Ectodermal cell (in vitro differentiated cells): ENCODE measurements around the gene ETV6.

Source experiments
- H3K27ac ChIP-seq: 2 replicates; pipeline ENCODE4 v1.7.0; 2013; ENCODE audit warnings: mild to moderate bottlenecking, low read depth, low read length; ENCODE audit not compliant: insufficient read depth, poor library complexity, severe bottlenecking
- H3K27me3 ChIP-seq: 2 replicates; pipeline ENCODE4 v1.7.0; 2013; ENCODE audit warnings: mild to moderate bottlenecking, low read length; ENCODE audit not compliant: insufficient read depth, control insufficient read depth, poor library complexity, severe bottlenecking
- H3K36me3 ChIP-seq: one replicate; pipeline ENCODE4 v1.7.0; 2013; ENCODE audit warnings: low read length; ENCODE audit not compliant: control insufficient read depth, insufficient read depth
- H3K4me1 ChIP-seq: one replicate; pipeline ENCODE4 v1.7.0; 2013; ENCODE audit warnings: low read length; ENCODE audit not compliant: control insufficient read depth, insufficient read depth
- H3K4me3 ChIP-seq: 2 replicates; pipeline ENCODE4 v1.7.0; 2013; ENCODE audit warnings: low read depth, low read length, control low read depth; ENCODE audit not compliant: insufficient read depth
- H3K9me3 ChIP-seq: 2 replicates; pipeline ENCODE4 v1.7.0; 2013; ENCODE audit warnings: mild to moderate bottlenecking, low read length, moderate library complexity; ENCODE audit not compliant: control insufficient read depth
- WGBS, 2 experiments: methylation state at CpG; one replicate each; pipeline ENCODE4 v1.1.7; 2013; ENCODE audit warnings: missing lambda C conversion rate in 2 of 2; 5-methylcytosine and 5-hydroxymethylcytosine counted together

ETV6 gene

DNA sequence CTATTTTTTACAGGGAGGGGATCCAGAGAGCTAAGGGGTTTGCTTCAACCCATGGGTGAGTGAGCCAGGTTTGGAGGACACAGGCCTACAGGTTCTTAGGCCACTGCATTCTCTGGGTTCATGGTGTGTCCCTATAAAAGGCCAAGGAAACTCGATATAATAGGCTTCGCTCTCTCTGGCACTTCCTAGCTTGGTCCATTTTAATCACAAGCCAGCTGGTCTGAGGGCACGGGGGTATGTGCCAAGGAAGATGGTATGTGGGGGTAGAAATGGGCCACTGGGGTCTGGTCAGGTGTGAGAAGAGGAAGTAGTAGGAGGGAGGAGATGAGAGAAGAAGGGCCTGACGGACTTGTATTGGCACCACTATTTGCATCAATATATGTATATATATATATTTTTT, 4.9 kb downstream of the ETV6 start:
- no peak overlapping the region for H3K4me3 ChIP-seq
- H3K4me1 ChIP-seq = peaks cover 13% of the 10 kb centered on the region
- no peak overlapping the region for H3K27ac ChIP-seq
- H3K9me3 ChIP-seq = no peaks in the 10 kb centered on the region
- H3K36me3 ChIP-seq = no peaks in the 10 kb centered on the region
- no peaks in the 10 kb centered on the region for H3K27me3 ChIP-seq
- WGBS, 2 experiments = 95 to 98% methylated on average over 4 of the region's 4 CpGs

GRCh38 chr12:11654802-11655201, 5.3 kb downstream of the ETV6 start:
- Histone ChIP-seq H3K27ac (no peak overlapping the region), H3K4me1 (peaks cover 13% of the 10 kb centered on the region), H3K36me3 (no peaks in the 10 kb centered on the region), H3K27me3 (no peaks in the 10 kb centered on the region), H3K4me3 (no peak overlapping the region), H3K9me3 (no peaks in the 10 kb centered on the region)
- 80 to 92% methylated on average over 2 of the region's 2 CpGs for WGBS, 2 experiments

DNA sequence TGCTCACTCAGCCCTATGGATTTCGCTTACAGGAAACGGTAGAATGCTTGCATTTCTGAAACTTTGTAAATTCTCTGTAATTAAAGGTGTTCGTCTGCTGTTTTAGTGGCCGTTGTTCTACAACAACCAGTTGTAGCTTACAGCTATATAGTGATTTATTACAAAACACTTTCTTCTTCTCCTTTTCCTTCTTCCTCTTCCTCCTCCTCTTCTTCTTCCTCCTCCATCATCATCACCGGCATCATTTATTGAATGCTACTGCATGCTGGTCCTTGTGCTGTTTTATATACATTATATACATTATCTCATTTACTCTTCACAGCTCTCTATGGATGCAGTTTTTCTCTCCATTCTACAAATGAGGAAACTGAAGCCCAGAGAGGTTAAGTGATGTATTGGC, 6.4 kb downstream of the ETV6 start:
- 94 to 95% methylated on average over 5 of the region's 5 CpGs for WGBS, 2 experiments
- Histone ChIP-seq H3K27ac (no peak overlapping the region), H3K36me3 (no peaks in the 10 kb centered on the region), H3K27me3 (no peaks in the 10 kb centered on the region), H3K9me3 (no peaks in the 10 kb centered on the region), H3K4me3 (no peak overlapping the region), H3K4me1 (peaks cover 13% of the 10 kb centered on the region)

DNA sequence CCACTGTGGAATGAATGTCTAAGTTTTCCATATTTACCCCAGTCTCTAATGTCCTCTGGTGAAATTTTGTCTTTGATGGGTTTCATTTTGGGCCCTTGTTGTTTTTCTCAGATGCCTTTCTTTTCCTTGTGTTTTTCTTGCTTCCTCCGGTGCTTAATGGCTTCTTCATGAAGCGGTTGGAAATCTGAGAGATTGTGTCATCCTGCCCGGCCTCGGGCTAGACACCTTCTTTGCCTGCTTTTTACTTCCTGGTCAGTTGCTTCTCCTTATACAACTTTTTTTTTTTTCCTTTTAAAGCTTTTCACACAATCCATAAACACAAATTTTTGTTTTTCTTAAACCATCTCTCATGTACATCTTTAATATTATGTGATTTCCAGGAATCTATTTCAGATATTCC, 7.1 kb downstream of the ETV6 start:
- Histone ChIP-seq H3K4me3 (no peak overlapping the region), H3K4me1 (peaks cover 13% of the 10 kb centered on the region), H3K9me3 (no peaks in the 10 kb centered on the region), H3K36me3 (no peaks in the 10 kb centered on the region), H3K27ac (no peak overlapping the region), H3K27me3 (no peaks in the 10 kb centered on the region)
- 88 to 92% methylated on average over 4 of the region's 4 CpGs for WGBS, 2 experiments

DNA sequence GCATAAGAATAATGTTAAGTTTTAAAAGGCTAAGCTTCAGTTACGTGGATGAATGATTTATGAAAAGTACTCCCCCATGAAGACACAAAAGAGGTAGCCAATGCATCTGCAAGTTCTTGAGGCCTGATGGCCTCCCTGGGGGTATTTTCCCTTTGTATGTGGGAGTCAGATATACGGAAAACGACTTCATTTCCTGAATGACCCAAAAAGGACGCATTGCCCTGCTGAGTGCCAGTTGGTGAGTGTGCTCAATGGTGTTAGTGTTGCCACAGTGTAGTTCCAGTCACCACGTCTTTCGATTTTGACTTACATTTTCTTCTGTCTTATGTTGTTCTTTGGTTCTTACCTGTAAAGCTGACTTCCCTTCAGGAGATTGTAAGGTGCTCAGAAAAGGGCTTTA, 8.0 kb downstream of the ETV6 start:
- H3K9me3 ChIP-seq = no peaks in the 10 kb centered on the region
- no peaks in the 10 kb centered on the region for H3K36me3 ChIP-seq
- no peak overlapping the region for H3K4me3 ChIP-seq
- H3K27ac ChIP-seq = no peak overlapping the region
- WGBS, 2 experiments = 82 to 85% methylated on average over 6 of the region's 6 CpGs
- H3K27me3 ChIP-seq = no peaks in the 10 kb centered on the region
- H3K4me1 ChIP-seq = peaks cover 9% of the 10 kb centered on the region

DNA sequence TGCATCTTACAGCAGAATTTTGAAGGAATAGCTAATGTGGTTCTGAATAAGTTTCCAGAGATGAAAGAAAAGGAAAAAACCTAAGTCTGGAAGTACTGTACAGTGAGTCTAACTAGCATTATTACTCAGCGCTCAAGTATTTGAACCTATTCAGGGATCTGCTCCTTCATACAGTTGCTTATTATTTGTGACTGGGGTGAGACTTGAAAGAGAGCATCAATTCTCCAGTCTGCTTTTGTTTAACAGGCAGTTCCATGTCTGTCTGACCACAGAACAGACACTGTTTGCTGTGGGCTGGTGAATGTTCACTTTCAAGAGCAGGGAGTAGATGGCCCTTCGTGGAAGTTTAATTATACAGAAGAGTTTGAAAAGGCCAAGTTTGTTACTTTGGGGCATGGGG, 9.3 kb downstream of the ETV6 start:
- Histone ChIP-seq H3K27ac (no peak overlapping the region), H3K27me3 (no peaks in the 10 kb centered on the region), H3K9me3 (no peaks in the 10 kb centered on the region), H3K4me3 (no peak overlapping the region), H3K36me3 (no peaks in the 10 kb centered on the region), H3K4me1 (peaks cover 9% of the 10 kb centered on the region)
- 85 to 91% methylated on average over 2 of the region's 2 CpGs for WGBS, 2 experiments

DNA sequence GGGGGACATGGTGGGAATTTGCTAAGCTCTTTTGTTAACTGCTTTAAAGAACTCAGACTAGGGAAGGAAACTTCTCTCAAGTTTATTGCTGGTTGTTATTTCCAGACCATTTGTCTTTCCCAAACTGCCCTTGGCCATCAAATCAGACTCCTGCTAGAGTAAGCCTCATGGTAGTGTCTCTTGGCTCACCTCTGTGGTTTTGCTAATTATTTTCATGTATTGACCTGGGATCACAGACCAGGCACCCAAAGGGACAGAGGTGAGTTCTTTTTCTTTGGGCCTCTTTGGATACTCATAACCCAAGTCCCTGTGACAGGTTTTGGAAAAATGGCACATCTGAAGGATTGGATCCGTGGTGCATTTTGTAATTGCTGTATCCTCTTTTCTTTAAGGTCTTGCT, 11.2 kb downstream of the ETV6 start:
- no peaks in the 10 kb centered on the region for H3K9me3 ChIP-seq

DNA sequence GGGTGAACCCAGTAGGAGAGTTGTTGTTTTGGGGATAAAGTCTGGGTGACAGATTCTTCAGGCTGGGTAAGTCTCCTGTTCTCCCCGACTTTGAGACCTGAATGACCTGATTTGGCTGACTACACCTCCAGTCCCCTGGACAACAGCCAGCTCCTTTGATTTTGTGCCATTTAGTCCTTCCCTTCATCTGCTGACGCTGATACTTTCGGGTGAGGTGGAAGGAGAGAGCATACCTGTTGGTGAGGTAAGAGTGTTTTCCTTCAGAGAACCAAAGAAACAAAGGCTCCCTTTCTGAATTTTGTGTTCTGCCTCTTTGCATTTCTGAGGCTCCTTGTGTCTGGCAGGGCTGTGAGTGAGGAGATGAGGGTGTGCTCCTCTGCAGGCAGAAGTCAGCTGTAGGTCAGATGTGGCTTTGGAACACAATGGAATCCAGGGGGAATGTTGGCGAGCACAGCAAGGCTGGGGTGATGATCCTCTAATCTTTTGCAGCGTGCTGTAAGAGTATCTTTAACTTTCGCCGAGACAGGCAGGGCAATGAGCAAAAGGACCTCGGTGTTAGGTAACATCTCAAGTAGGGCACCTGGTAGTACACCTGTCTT, 12.1 kb downstream of the ETV6 start:
- Histone ChIP-seq H3K27me3 (no peaks in the 10 kb centered on the region), H3K36me3 (no peaks in the 10 kb centered on the region)

More for the DNA sequence above, 11.2 kb downstream of the ETV6 start:
- Histone ChIP-seq H3K27me3 (no peaks in the 10 kb centered on the region), H3K27ac (no peak overlapping the region), H3K4me3 (no peak overlapping the region), H3K36me3 (no peaks in the 10 kb centered on the region), H3K4me1 (peaks cover 9% of the 10 kb centered on the region)
- WGBS, 2 experiments = 98 to 100% methylated on average over 1 of the region's 1 CpG

DNA sequence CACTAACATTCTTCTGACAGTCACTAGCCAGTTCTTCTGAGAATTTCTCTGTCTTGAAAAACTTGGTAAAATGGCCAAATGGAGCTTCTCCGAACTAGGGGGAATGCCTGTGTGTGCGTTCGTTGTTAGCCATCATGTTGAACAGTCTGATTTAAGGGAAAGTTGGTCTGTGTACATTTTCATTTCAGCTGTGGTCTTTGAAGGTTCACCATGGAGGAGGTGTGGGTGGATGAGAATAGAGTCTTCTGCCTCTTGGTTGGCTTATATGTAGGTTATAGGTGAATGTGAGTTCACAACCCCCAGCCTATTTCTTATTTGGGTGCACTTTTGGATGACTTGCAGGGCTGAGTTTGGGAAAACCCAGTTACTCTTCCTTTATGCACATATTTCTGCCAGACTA, 12.9 kb downstream of the ETV6 start:
- Histone ChIP-seq H3K27me3 (no peaks in the 10 kb centered on the region), H3K4me1 (peaks cover 9% of the 10 kb centered on the region), H3K4me3 (no peak overlapping the region), H3K9me3 (no peaks in the 10 kb centered on the region), H3K36me3 (no peaks in the 10 kb centered on the region), H3K27ac (no peak overlapping the region)
- WGBS, 2 experiments = 97% methylated on average over 3 of the region's 3 CpGs

More for the DNA sequence above, 12.1 kb downstream of the ETV6 start:
- 77 to 79% methylated on average over 8 of the region's 8 CpGs for WGBS, 2 experiments
- Histone ChIP-seq H3K4me1 (peaks cover 9% of the 10 kb centered on the region), H3K4me3 (no peak overlapping the region), H3K27ac (no peak overlapping the region), H3K9me3 (no peaks in the 10 kb centered on the region)

GRCh38 chr12:11663130-11663529, 13.7 kb downstream of the ETV6 start:
- Histone ChIP-seq H3K4me3 (no peak overlapping the region), H3K27ac (no peak overlapping the region), H3K4me1 (peaks cover 9% of the 10 kb centered on the region), H3K27me3 (no peaks in the 10 kb centered on the region), H3K36me3 (no peaks in the 10 kb centered on the region), H3K9me3 (no peaks in the 10 kb centered on the region)
- WGBS, 2 experiments = 94 to 97% methylated on average over 7 of the region's 7 CpGs

DNA sequence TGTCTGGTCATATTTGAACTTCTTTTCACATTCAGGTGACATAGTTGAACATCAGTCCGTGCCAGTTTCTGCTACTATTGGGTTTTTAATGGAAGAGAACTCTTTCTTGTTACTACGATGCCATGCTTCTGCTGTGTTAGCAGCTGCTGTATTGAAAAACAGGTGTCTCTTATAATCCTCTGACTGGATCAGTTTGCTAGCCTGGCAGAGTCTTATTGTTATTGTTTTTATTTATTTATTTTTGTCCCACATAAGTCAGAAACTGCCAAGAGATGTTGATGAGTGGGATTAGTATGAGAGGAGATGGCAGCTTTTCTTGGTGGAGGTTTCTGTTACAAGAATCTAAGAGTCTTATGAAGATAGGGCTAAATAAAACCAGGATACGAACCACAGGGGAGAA, 14.6 kb downstream of the ETV6 start:
- WGBS, 2 experiments = 92 to 97% methylated on average over 3 of the region's 3 CpGs
- no peaks in the 10 kb centered on the region for H3K36me3 ChIP-seq
- H3K9me3 ChIP-seq = no peaks in the 10 kb centered on the region
- no peak overlapping the region for H3K27ac ChIP-seq
- no peak overlapping the region for H3K4me3 ChIP-seq
- H3K4me1 ChIP-seq = peaks cover 9% of the 10 kb centered on the region
- no peaks in the 10 kb centered on the region for H3K27me3 ChIP-seq
